Body of pancreas (tissue), 4 donors: Measurements from ENCODE around the gene DGKI. TPM values are rescaled to one million over a fixed set of nuclear protein-coding genes. Genes with fewer than 3 reads are reported as not detected.

Experiments
- ATAC-seq: fragments of 150-250 bp; one replicate; pipeline ENCODE4 v1.9.1; 2016
- DNase-seq, 4 donors: peaks; one replicate each; pipeline ENCODE4 v3.0.0-alpha.2; 2019
- H3K27ac ChIP-seq, 4 donors: fragments of 200-600 bp; sonication (generic); 1 replicate in 3 of 4; 2 replicates in 1 of 4; pipeline versions ENCODE4 v1.5.1 to v1.6.1; 2016 to 2019; ENCODE audit warnings: mild to moderate bottlenecking in 1 of 4, mixed read lengths in 1 of 4, moderate library complexity in 1 of 4
- H3K27me3 ChIP-seq, 2 donors: fragments of 200-600 bp; sonication (generic); one replicate each; pipeline ENCODE4 v1.6.0; 2016; ENCODE audit warnings: mild to moderate bottlenecking in 1 of 2
- H3K36me3 ChIP-seq, 2 donors: fragments of 200-600 bp; sonication (generic); replicated peaks in 1 of 2; 2 replicates each; pipeline ENCODE4 v1.5.1; 2016; ENCODE audit warnings: low read depth in 2 of 2; ENCODE audit not compliant: insufficient read depth in 1 of 2
- H3K4me1 ChIP-seq: fragments of 200-600 bp; sonication (generic); one replicate; pipeline ENCODE4 v1.6.0; 2016
- H3K4me3 ChIP-seq, 2 donors: fragments of 200-600 bp; sonication (generic); 1 replicate in 1 of 2; 2 replicates in 1 of 2; pipeline ENCODE4 v1.5.1; 2016 to 2019
- H3K9me3 ChIP-seq, 3 donors: fragments of 200-600 bp; sonication (generic); 1 replicate in 2 of 3; 2 replicates in 1 of 3; pipeline ENCODE4 v1.5.1; 2016
- CTCF ChIP-seq, 7 experiments: fragments of 450-650 bp in 4 of 7; fragments of 200-600 bp in 3 of 7; sonication (generic) in 3 of 7; IDR thresholded peaks; one replicate each; pipeline ENCODE4 v1.5.1; 2016 to 2019; ENCODE audit warnings: antibody characterized with exemption in 7 of 7
- POLR2A ChIP-seq, 3 donors: fragments of 450-650 bp; IDR thresholded peaks; one replicate each; pipeline ENCODE4 v1.6.1; 2016; ENCODE audit warnings: antibody characterized with exemption in 3 of 3, mild to moderate bottlenecking in 2 of 3
- WGBS, 2 donors: methylation state at CpG; one replicate each; pipeline ENCODE4 v1.1.5; 2017; 5-methylcytosine and 5-hydroxymethylcytosine counted together
- intact Hi-C: fragments of 100-400 bp; cut with DNase I; formaldehyde crosslinking; loops from one replicate; pipeline ENCODE4 v1.15.1; 2023
- total RNA-seq, 2 donors: library from RNA; depleted of rRNA; stranded (reverse); fragments of >200 nt; gene quantifications; one replicate each; pipeline ENCODE4 v1.1.0, GENCODE V29; 2016

DGKI gene
- total RNA-seq, 2 donors from 2014 or later = 2.6 TPM; not detected in 1

GRCh38 chr7:137882806-137883205 is 36.0 kb upstream of the DGKI start:
- Histone ChIP-seq H3K4me3 (no peak overlapping the region), H3K36me3 (peaks cover 7 to 54% of the 10 kb centered on the region in 2 donors), H3K4me1 (no peaks in the 10 kb centered on the region), H3K27me3 (no peaks in the 10 kb centered on the region), H3K9me3 (no peaks in the 10 kb centered on the region), H3K27ac (no peak overlapping the region)
- TF ChIP-seq CTCF (IDR thresholded peaks at IDR 0.05) = no peak
- TF ChIP-seq POLR2A (IDR thresholded peaks at IDR 0.05) = no peak
- no peak for DNase-seq
- intact Hi-C loops = no loop called here
- ATAC-seq = no peak

- WGBS, 2 donors = 91 to 95% methylated on average over 4 to 5 of the region's 5 CpGs
- Histone ChIP-seq H3K27ac (no peak overlapping the region), H3K36me3 (peaks cover 7 to 54% of the 10 kb centered on the region in 2 donors), H3K4me1 (no peaks in the 10 kb centered on the region), H3K27me3 (no peaks in the 10 kb centered on the region), H3K9me3 (no peaks in the 10 kb centered on the region), H3K4me3 (no peak overlapping the region)
- peak in 1 of 4 donors; percentile 16 for DNase-seq
- intact Hi-C loops = no loop called here
- ATAC-seq = no peak
- TF ChIP-seq POLR2A (IDR thresholded peaks at IDR 0.05) (no peak), CTCF (IDR thresholded peaks at IDR 0.05) (no peak)
These were observed 35.5 kb upstream of the DGKI start for GRCh38 chr7:137882261-137882668.

- H3K4me1 ChIP-seq = no peaks in the 10 kb centered on the region
- intact Hi-C loops = no loop called here
- TF ChIP-seq POLR2A (IDR thresholded peaks at IDR 0.05) (no peak), CTCF (IDR thresholded peaks at IDR 0.05) (no peak)
- WGBS, 2 donors = 97 to 98% methylated on average over 8 of the region's 8 CpGs
- ATAC-seq (no peak), DNase-seq (no peak)
- no peaks in the 10 kb centered on the region for H3K9me3 ChIP-seq
- H3K27ac ChIP-seq = no peak overlapping the region
- no peak overlapping the region for H3K4me3 ChIP-seq
- no peaks in the 10 kb centered on the region for H3K27me3 ChIP-seq
- H3K36me3 ChIP-seq = peaks cover 7 to 54% of the 10 kb centered on the region in 2 donors
These were observed 35.0 kb upstream of the DGKI start for GRCh38 chr7:137881607-137882260.

GRCh38 chr7:137880432-137880831 is 33.7 kb upstream of the DGKI start:
- no peak for ATAC-seq
- no peak for TF ChIP-seq CTCF (IDR thresholded peaks at IDR 0.05)
- no peak for TF ChIP-seq POLR2A (IDR thresholded peaks at IDR 0.05)
- intact Hi-C loops = no loop called here
- no peak for DNase-seq
- H3K36me3 ChIP-seq = peaks cover 7 to 56% of the 10 kb centered on the region in 2 donors
- H3K9me3 ChIP-seq = no peaks in the 10 kb centered on the region
- 86 to 89% methylated on average over 5 of the region's 5 CpGs for WGBS, 2 donors
- H3K4me3 ChIP-seq = no peak overlapping the region
- H3K4me1 ChIP-seq = no peaks in the 10 kb centered on the region
- no peak overlapping the region for H3K27ac ChIP-seq
- no peaks in the 10 kb centered on the region for H3K27me3 ChIP-seq
